Stomach (tissue), 4 donors: ENCODE data around the gene BBS9.

ENCODE experiments used
- POLR2A ChIP-seq, 4 donors: fragments of 450-650 bp; IDR thresholded peaks; one replicate each; pipeline ENCODE4 v1.6.1; 2016; ENCODE audit warnings: antibody characterized with exemption in 4 of 4, control low read depth in 2 of 4, mild to moderate bottlenecking in 1 of 4, moderate library complexity in 1 of 4
- TF ChIP-seq, protein P1 (sequence below), 7 experiments: fragments of 450-650 bp in 4 of 7; fragments of 200-600 bp in 3 of 7; sonication (generic) in 3 of 7; IDR thresholded peaks; one replicate each; pipeline ENCODE4 v1.5.1; 2016 to 2019; ENCODE audit warnings: antibody characterized with exemption in 7 of 7, control low read depth in 2 of 7, mild to moderate bottlenecking in 1 of 7

DNA sequence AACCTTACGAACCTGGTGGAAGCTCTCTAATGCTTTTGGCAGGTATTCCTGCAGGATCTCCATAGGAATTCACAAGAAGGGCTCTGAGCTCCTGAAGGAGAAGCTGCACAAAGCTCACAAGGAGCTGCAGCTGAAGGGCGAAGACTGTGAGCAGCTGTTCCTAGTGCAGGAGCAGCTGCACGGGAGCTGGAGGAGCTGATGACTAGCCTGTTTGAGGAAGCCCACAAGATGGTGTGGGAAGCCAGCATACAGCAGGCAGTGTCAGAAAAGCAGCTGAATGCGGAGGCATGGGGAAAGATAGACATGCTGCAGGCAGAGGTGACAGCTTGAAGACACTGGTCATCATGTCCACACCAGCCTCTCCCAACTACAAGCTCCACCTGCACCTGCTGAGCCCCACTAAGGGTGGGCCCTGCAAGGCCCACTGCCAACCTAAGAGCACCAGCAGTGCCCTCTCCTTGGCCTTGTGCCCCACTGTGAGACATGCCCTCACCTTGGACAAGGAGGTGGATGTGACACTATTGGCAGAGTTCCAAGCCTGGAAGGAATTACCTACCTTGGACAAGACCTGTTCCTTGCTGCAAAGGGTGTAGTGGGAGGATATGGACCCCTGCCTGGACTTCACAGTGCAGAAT, 250.6 kb downstream of the BBS9 start:
- TF ChIP-seq POLR2A (IDR thresholded peaks at IDR 0.05): no peak
- TF ChIP-seq, protein P1, sequence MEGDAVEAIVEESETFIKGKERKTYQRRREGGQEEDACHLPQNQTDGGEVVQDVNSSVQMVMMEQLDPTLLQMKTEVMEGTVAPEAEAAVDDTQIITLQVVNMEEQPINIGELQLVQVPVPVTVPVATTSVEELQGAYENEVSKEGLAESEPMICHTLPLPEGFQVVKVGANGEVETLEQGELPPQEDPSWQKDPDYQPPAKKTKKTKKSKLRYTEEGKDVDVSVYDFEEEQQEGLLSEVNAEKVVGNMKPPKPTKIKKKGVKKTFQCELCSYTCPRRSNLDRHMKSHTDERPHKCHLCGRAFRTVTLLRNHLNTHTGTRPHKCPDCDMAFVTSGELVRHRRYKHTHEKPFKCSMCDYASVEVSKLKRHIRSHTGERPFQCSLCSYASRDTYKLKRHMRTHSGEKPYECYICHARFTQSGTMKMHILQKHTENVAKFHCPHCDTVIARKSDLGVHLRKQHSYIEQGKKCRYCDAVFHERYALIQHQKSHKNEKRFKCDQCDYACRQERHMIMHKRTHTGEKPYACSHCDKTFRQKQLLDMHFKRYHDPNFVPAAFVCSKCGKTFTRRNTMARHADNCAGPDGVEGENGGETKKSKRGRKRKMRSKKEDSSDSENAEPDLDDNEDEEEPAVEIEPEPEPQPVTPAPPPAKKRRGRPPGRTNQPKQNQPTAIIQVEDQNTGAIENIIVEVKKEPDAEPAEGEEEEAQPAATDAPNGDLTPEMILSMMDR (IDR thresholded peaks at IDR 0.05): no peak
